Stimulated activated CD4-positive, alpha-beta T cell treated with anti-CD3 and anti-CD28 coated beads, Interleukin-15, amount 100 ng/mL, for 1 hour (primary cell): ENCODE data around the gene SERAC1.

Experiments used
- DNase-seq, 2 donors: peaks; one replicate each; pipeline ENCODE4 v3.0.0-alpha.2; 2020; ENCODE audit warnings: low read depth in 1 of 2, low spot score in 1 of 2

SERAC1 gene

GRCh38 chr6:158060455-158061360, 107.4 kb downstream of the SERAC1 start:
- no peak for DNase-seq
